Karpas-422 (cell line): Measurements from ENCODE around the gene SH2D5. TPM values are rescaled to one million over a fixed set of nuclear protein-coding genes. Genes with fewer than 3 reads are reported as not detected.
"Not testable (repeated sequence)": the region's sequence is repeated elsewhere in the genome, so short reads cannot be mapped to it uniquely, and the experiment has no call there.

Source experiments
- DNase-seq: peaks from one replicate; pipeline ENCODE4 v3.0.0-alpha.2; 2015
- H2AFZ ChIP-seq: fragments of 200-600 bp; sonication (generic); 2 replicates; pipeline ENCODE4 v1.6.1; 2014; ENCODE audit warnings: antibody characterized with exemption, low read length, mixed read lengths
- H3K27ac ChIP-seq: fragments of 200-600 bp; sonication (generic); 2 replicates; pipeline ENCODE4 v1.5.1; 2014; ENCODE audit warnings: mild to moderate bottlenecking, low read length, moderate library complexity
- H3K27me3 ChIP-seq: fragments of 200-600 bp; sonication (generic); 2 replicates; pipeline ENCODE4 v1.6.1; 2014; ENCODE audit warnings: low read length, mixed read lengths
- H3K36me3 ChIP-seq: fragments of 200-600 bp; sonication (generic); 2 replicates; pipeline ENCODE4 v1.6.1; 2014; ENCODE audit warnings: low read length, mixed read lengths; ENCODE audit not compliant: insufficient read depth
- H3K4me1 ChIP-seq: fragments of 200-600 bp; sonication (generic); 2 replicates; pipeline ENCODE4 v1.6.1; 2014; ENCODE audit warnings: mild to moderate bottlenecking, low read length, mixed read lengths
- H3K4me2 ChIP-seq: fragments of 200-600 bp; sonication (generic); 2 replicates; pipeline ENCODE4 v1.6.1; 2014; ENCODE audit warnings: low read length, low read depth, mild to moderate bottlenecking; ENCODE audit not compliant: poor library complexity, severe bottlenecking
- H3K4me3 ChIP-seq: fragments of 200-600 bp; sonication (generic); 2 replicates; pipeline ENCODE4 v1.5.1; 2014; ENCODE audit warnings: mild to moderate bottlenecking, antibody characterized with exemption, low read length, mixed read lengths
- H3K79me2 ChIP-seq: fragments of 200-600 bp; sonication (generic); 2 replicates; pipeline ENCODE4 v1.6.1; 2014; ENCODE audit warnings: mild to moderate bottlenecking, low read length, mixed read lengths
- H3K9ac ChIP-seq: fragments of 200-600 bp; sonication (generic); 2 replicates; pipeline ENCODE4 v1.6.0; 2014; ENCODE audit warnings: low read length
- H3K9me2 ChIP-seq: fragments of 200-600 bp; sonication (generic), shearing (Covaris generic); replicated peaks from 2 replicates; pipeline ENCODE4 v1.6.0; 2014; ENCODE audit warnings: mild to moderate bottlenecking, low read length, moderate library complexity; ENCODE audit not compliant: insufficient read depth
- H3K9me3 ChIP-seq: fragments of 300-700, 200-600 bp; sonication (generic); 2 replicates; pipeline ENCODE4 v1.6.1; 2014; ENCODE audit warnings: low read length, mixed read lengths
- H4K20me1 ChIP-seq: fragments of 200-600 bp; sonication (generic); 2 replicates; pipeline ENCODE4 v1.6.1; 2014; ENCODE audit warnings: mild to moderate bottlenecking, antibody characterized with exemption, low read length, low read depth; ENCODE audit not compliant: insufficient read depth
- total RNA-seq: library from RNA; depleted of rRNA; stranded (reverse); fragments of >200 nt; shearing (Covaris generic); gene quantifications from 2 replicates; pipeline ENCODE4 v1.2.3, GENCODE V29; 2014; ENCODE audit warnings: low replicate concordance; rRNA removed

The SH2D5 gene
- total RNA-seq, 1 experiment from 2014 or later = not detected

- not testable (repeated sequence) for H3K36me3 ChIP-seq, H3K79me2 ChIP-seq, H3K4me2 ChIP-seq, H3K9ac ChIP-seq, H3K4me1 ChIP-seq, H3K9me2 ChIP-seq, H3K27me3 ChIP-seq, H3K9me3 ChIP-seq, H3K4me3 ChIP-seq, DNase-seq, H4K20me1 ChIP-seq, H2AFZ ChIP-seq, H3K27ac ChIP-seq
Measured at GRCh38 chr1:20673626-20674025, 58.9 kb downstream of the SH2D5 start.

GRCh38 chr1:20672265-20672632, 60.3 kb downstream of the SH2D5 start:
- Histone ChIP-seq H3K79me2 (no peaks in the 10 kb centered on the region), H3K9me3 (no peaks in the 10 kb centered on the region), H3K27ac (no peak overlapping the region), H3K9me2 (no peaks in the 10 kb centered on the region), H3K4me3 (no peak overlapping the region), H3K4me2 (no peak overlapping the region), H3K36me3 (no peaks in the 10 kb centered on the region), H3K9ac (no peak overlapping the region), H4K20me1 (no peaks in the 10 kb centered on the region), H2AFZ (no peak overlapping the region), H3K4me1 (peaks cover 2% of the 10 kb centered on the region; the same call in 1 of the 2 replicates), H3K27me3 (no peaks in the 10 kb centered on the region)
- DNase-seq = no peak

- Histone ChIP-seq H3K9me2 (no peaks in the 10 kb centered on the region), H4K20me1 (no peaks in the 10 kb centered on the region), H3K79me2 (no peaks in the 10 kb centered on the region), H3K9ac (no peak overlapping the region), H2AFZ (no peak overlapping the region), H3K27ac (no peak overlapping the region), H3K27me3 (no peaks in the 10 kb centered on the region), H3K4me1 (peaks cover 7% of the 10 kb centered on the region; the same call in 1 of the 2 replicates), H3K36me3 (no peaks in the 10 kb centered on the region), H3K4me2 (no peak overlapping the region), H3K4me3 (no peak overlapping the region), H3K9me3 (no peaks in the 10 kb centered on the region)
- DNase-seq = peak; percentile 33
Measured at GRCh38 chr1:20670936-20671335, 61.6 kb downstream of the SH2D5 start.

Other genes starting within 250 kb of the SH2D5 start
- gene CAMK2N1, start 246.5 kb downstream of the SH2D5 start, total RNA-seq = not detected in 2 replicates
- gene MUL1, start 224.6 kb downstream of the SH2D5 start, total RNA-seq = 15.9 and 18.0 TPM in 2 replicates
- not detected in 2 replicates for gene FAM43B, start 180.1 kb downstream of the SH2D5 start, total RNA-seq
- gene CDA, start 143.6 kb downstream of the SH2D5 start, total RNA-seq = not detected in 2 replicates
- gene PINK1, start 99.2 kb downstream of the SH2D5 start, total RNA-seq = 4.0 and 8.5 TPM in 2 replicates
- gene DDOST, start 71.3 kb downstream of the SH2D5 start, total RNA-seq = 141 and 161 TPM in 2 replicates
- not detected in 2 replicates for gene KIF17, start 14.7 kb downstream of the SH2D5 start, total RNA-seq
- gene HP1BP3, start 54.6 kb upstream of the SH2D5 start, total RNA-seq = 175 and 243 TPM in 2 replicates